ENCODE results near the gene ROR2.

Gene ROR2

GRCh38 chr9:91824151-91824550 lies 125.9 kb downstream of the ROR2 start:
- DNase-seq (ENCODE audit: insufficient read length, low spot score) (no peak), FAIRE-seq (no peak)
- TF ChIP-seq PAX5 (IDR thresholded peaks at IDR 0.05; ENCODE audit: insufficient read depth, low read length, severe bottlenecking) = no peak
- TF ChIP-seq POLR2A (IDR thresholded peaks at IDR 0.05; ENCODE audit: low read depth, low read length) = no peak
- no peak for TF ChIP-seq SPI1 (IDR thresholded peaks at IDR 0.05; ENCODE audit: low read depth, low read length)
- TF ChIP-seq TAF1 (IDR thresholded peaks at IDR 0.05; ENCODE audit: low read depth, low read length) = no peak
- no peak for TF ChIP-seq POLR2AphosphoS5 (IDR thresholded peaks at IDR 0.05; ENCODE audit: low read depth, low read length)

- DNase-seq (ENCODE audit: insufficient read length, low spot score) = no peak
- FAIRE-seq = no peak
- TF ChIP-seq POLR2AphosphoS5 (IDR thresholded peaks at IDR 0.05; ENCODE audit: low read depth, low read length) (no peak), POLR2A (IDR thresholded peaks at IDR 0.05; ENCODE audit: low read depth, low read length) (no peak), SPI1 (IDR thresholded peaks at IDR 0.05; ENCODE audit: low read depth, low read length) (no peak), TAF1 (IDR thresholded peaks at IDR 0.05; ENCODE audit: low read depth, low read length) (no peak), PAX5 (IDR thresholded peaks at IDR 0.05; ENCODE audit: insufficient read depth, low read length, severe bottlenecking) (no peak), POU2F2 (IDR thresholded peaks at IDR 0.05; ENCODE audit: low read depth, low read length) (no peak)
Observed at GRCh38 chr9:91820949-91821880, 128.8 kb downstream of the ROR2 start.

- no peak for FAIRE-seq
- DNase-seq (ENCODE audit: insufficient read length, low spot score) = no peak
- TF ChIP-seq PAX5 (IDR thresholded peaks at IDR 0.05; ENCODE audit: insufficient read depth, low read length, severe bottlenecking) (no peak), SPI1 (IDR thresholded peaks at IDR 0.05; ENCODE audit: low read depth, low read length) (no peak), POU2F2 (IDR thresholded peaks at IDR 0.05; ENCODE audit: low read depth, low read length) (no peak)
Observed at GRCh38 chr9:91820126-91820750, 129.8 kb downstream of the ROR2 start.

GRCh38 chr9:91818647-91819403 lies 131.2 kb downstream of the ROR2 start:
- TF ChIP-seq POLR2A (IDR thresholded peaks at IDR 0.05; ENCODE audit: low read depth, low read length) (no peak), POU2F2 (IDR thresholded peaks at IDR 0.05; ENCODE audit: low read depth, low read length) (no peak), TAF1 (IDR thresholded peaks at IDR 0.05; ENCODE audit: low read depth, low read length) (no peak)
- FAIRE-seq (no peak), DNase-seq (ENCODE audit: insufficient read length, low spot score) (no peak)

DNA sequence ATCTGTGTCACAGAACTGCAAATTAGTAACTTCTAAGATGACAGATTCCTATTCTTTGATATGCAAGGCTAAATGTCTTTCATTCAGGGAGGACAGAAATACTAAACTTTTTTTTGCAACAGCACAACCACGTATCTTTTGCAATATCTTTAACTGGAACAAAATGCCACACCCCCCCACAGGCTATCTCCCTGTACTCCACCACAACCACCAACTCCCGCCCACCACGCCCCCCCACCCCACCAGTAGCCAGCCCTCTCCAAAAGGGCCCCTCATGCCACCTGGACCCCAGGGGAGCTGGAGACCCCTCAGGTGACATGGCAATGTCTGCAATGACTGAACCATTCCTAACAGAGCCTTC lies 131.8 kb downstream of the ROR2 start:
- DNase-seq (ENCODE audit: insufficient read length, low spot score) (no peak), FAIRE-seq (no peak)
- TF ChIP-seq TAF1 (IDR thresholded peaks at IDR 0.05; ENCODE audit: low read depth, low read length) (no peak), POLR2A (IDR thresholded peaks at IDR 0.05; ENCODE audit: low read depth, low read length) (no peak), POLR2AphosphoS5 (IDR thresholded peaks at IDR 0.05; ENCODE audit: low read depth, low read length) (no peak), SPI1 (IDR thresholded peaks at IDR 0.05; ENCODE audit: low read depth, low read length) (no peak), POU2F2 (IDR thresholded peaks at IDR 0.05; ENCODE audit: low read depth, low read length) (no peak), PAX5 (IDR thresholded peaks at IDR 0.05; ENCODE audit: insufficient read depth, low read length, severe bottlenecking) (no peak)

DNA sequence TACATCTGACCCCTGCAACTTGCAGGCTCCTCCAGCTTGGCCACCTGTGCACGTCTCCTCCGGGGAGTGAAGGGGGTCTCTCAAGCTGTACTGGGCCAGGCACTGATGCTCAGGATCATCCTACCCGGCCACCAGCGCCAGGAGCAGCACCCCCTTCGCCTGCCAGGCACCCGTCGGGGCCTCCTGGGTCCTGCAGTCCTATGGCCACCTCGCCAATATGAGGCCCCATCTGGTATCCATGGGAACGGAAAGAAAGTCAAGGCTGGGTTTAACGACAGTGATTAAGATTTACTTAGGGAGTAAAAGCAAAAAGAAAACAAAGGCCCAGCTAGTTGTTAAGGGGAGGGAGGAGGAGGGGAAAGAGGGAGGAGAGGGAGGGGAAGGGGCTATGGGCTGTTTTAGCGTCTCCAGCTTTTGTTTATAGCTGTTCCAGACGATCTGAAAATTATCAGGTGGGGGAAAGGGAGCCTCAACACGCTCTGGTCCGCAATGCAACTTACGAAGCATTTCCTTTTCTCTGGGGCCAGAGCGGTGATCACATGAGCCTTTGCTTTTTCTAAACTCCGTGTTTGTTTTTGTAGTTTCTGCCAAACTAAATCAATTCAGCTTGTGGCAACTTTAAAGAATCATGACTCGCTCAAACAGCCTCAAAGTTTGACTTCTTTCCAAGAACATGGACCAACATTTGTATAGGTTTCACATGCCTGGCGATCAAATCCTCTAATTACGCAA lies 132.4 kb downstream of the ROR2 start:
- FAIRE-seq (no peak), DNase-seq (ENCODE audit: insufficient read length, low spot score) (no peak)
- TF ChIP-seq PAX5 (IDR thresholded peaks at IDR 0.05; ENCODE audit: insufficient read depth, low read length, severe bottlenecking) (no peak), POLR2AphosphoS5 (IDR thresholded peaks at IDR 0.05; ENCODE audit: low read depth, low read length) (no peak), POU2F2 (IDR thresholded peaks at IDR 0.05; ENCODE audit: low read depth, low read length) (no peak), POLR2A (IDR thresholded peaks at IDR 0.05; ENCODE audit: low read depth, low read length) (no peak), SPI1 (IDR thresholded peaks at IDR 0.05; ENCODE audit: low read depth, low read length) (no peak), TAF1 (IDR thresholded peaks at IDR 0.05; ENCODE audit: low read depth, low read length) (no peak)

GRCh38 chr9:91817106-91817492 lies 132.9 kb downstream of the ROR2 start:
- TF ChIP-seq SPI1 (IDR thresholded peaks at IDR 0.05; ENCODE audit: low read depth, low read length) = no peak
- TF ChIP-seq PAX5 (IDR thresholded peaks at IDR 0.05; ENCODE audit: insufficient read depth, low read length, severe bottlenecking) = no peak
- TF ChIP-seq POU2F2 (IDR thresholded peaks at IDR 0.05; ENCODE audit: low read depth, low read length) = no peak
- TF ChIP-seq POLR2AphosphoS5 (IDR thresholded peaks at IDR 0.05; ENCODE audit: low read depth, low read length) = no peak
- DNase-seq (ENCODE audit: insufficient read length, low spot score) (no peak), FAIRE-seq (no peak)

- DNase-seq (ENCODE audit: insufficient read length, low spot score) = no peak
- no peak for FAIRE-seq
- TF ChIP-seq TAF1 (IDR thresholded peaks at IDR 0.05; ENCODE audit: low read depth, low read length) = no peak
Observed at GRCh38 chr9:91816356-91816755, 133.7 kb downstream of the ROR2 start.

DNA sequence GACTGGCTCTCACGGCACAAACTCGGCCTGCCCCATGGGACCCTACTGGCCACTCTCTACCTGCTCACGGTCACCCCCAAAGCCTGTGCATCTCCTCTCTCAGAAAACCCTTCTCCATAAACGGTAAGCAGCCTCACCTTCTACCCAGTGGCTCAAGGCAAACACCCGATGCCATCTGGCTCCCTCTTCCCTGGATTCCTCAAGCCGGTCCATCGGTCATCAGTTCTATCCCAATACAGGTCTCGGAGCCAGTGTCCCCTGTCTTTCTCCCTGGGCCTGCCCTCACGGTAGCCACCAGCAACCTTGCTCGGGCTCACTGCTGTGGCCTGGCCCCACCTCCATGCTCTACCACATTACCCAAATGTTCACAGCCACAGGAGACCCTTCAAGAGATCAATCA lies 134.1 kb downstream of the ROR2 start:
- DNase-seq (ENCODE audit: insufficient read length, low spot score) (no peak), FAIRE-seq (no peak)
- TF ChIP-seq POU2F2 (IDR thresholded peaks at IDR 0.05; ENCODE audit: low read depth, low read length) (no peak), SPI1 (IDR thresholded peaks at IDR 0.05; ENCODE audit: low read depth, low read length) (no peak), PAX5 (IDR thresholded peaks at IDR 0.05; ENCODE audit: insufficient read depth, low read length, severe bottlenecking) (no peak), POLR2A (IDR thresholded peaks at IDR 0.05; ENCODE audit: low read depth, low read length) (no peak), POLR2AphosphoS5 (IDR thresholded peaks at IDR 0.05; ENCODE audit: low read depth, low read length) (no peak), TAF1 (IDR thresholded peaks at IDR 0.05; ENCODE audit: low read depth, low read length) (no peak)
